ENCODE measurements around the gene CHMP1B. TPM values are rescaled to one million over a fixed set of nuclear protein-coding genes. Genes with fewer than 3 reads are reported as not detected.
"Not testable (repeated sequence)": the region's sequence is repeated elsewhere in the genome, so short reads cannot be mapped to it uniquely, and the experiment has no call there.

The CHMP1B gene
- total and polyA plus RNA-seq, 5 donors, result 28.8 to 40.4 (median 34.2) TPM

GRCh38 chr18:11885278-11885947, 34.2 kb downstream of the CHMP1B start:
- intact Hi-C loops (cut with DNase I), result no loop called here
- Histone ChIP-seq H3K4me3 (ENCODE audit: low read length) (no peak overlapping the region), H3K27ac (ENCODE audit: low read length) (no peak overlapping the region), H3K27me3 (ENCODE audit: control insufficient read depth, insufficient read depth) (no peaks in the 10 kb centered on the region), H3K9me3 (ENCODE audit: control insufficient read depth, low read length) (no peaks in the 10 kb centered on the region), H3K4me1 (ENCODE audit: control insufficient read depth, insufficient read depth, low read length) (no peaks in the 10 kb centered on the region)
- peak in 1 of 3 donors; percentile 74 for DNase-seq
- 85% methylated on average over 22 of the region's 22 CpGs for WGBS
- ATAC-seq, result no peak

- intact Hi-C loops (cut with DNase I), result no loop called here
- 85% methylated on average over 19 of the region's 19 CpGs for WGBS
- Histone ChIP-seq H3K9me3 (ENCODE audit: control insufficient read depth, low read length) (no peaks in the 10 kb centered on the region), H3K27me3 (ENCODE audit: control insufficient read depth, insufficient read depth) (no peaks in the 10 kb centered on the region), H3K4me1 (ENCODE audit: control insufficient read depth, insufficient read depth, low read length) (no peaks in the 10 kb centered on the region), H3K27ac (ENCODE audit: low read length) (no peak overlapping the region), H3K4me3 (ENCODE audit: low read length) (no peak overlapping the region)
- DNase-seq (no peak), ATAC-seq (no peak)
These were observed 35.4 kb downstream of the CHMP1B start for GRCh38 chr18:11886577-11887110.

GRCh38 chr18:11887328-11888128, 36.3 kb downstream of the CHMP1B start:
- Histone ChIP-seq H3K9me3 (ENCODE audit: control insufficient read depth, low read length) (no peaks in the 10 kb centered on the region), H3K27ac (ENCODE audit: low read length) (no peak overlapping the region), H3K27me3 (ENCODE audit: control insufficient read depth, insufficient read depth) (no peaks in the 10 kb centered on the region), H3K4me1 (ENCODE audit: control insufficient read depth, insufficient read depth, low read length) (no peaks in the 10 kb centered on the region), H3K4me3 (ENCODE audit: low read length) (no peak overlapping the region)
- ATAC-seq, result no peak
- 77% methylated on average over 8 of the region's 8 CpGs for WGBS
- intact Hi-C loops (cut with DNase I), result no loop called here
- DNase-seq, result no peak

GRCh38 chr18:11888726-11889125, 37.5 kb downstream of the CHMP1B start:
- WGBS, result 94% methylated on average over 2 of the region's 2 CpGs
- intact Hi-C loops (cut with DNase I), result no loop called here
- no peaks in the 10 kb centered on the region for H3K9me3 ChIP-seq (ENCODE audit: control insufficient read depth, low read length)
- H3K4me1 ChIP-seq (ENCODE audit: control insufficient read depth, insufficient read depth, low read length), result no peaks in the 10 kb centered on the region
- no peak overlapping the region for H3K4me3 ChIP-seq (ENCODE audit: low read length)
- DNase-seq (no peak), ATAC-seq (no peak)
- H3K27ac ChIP-seq (ENCODE audit: low read length), result no peak overlapping the region
- H3K27me3 ChIP-seq (ENCODE audit: control insufficient read depth, insufficient read depth), result no peaks in the 10 kb centered on the region

- Histone ChIP-seq H3K4me1 (ENCODE audit: control insufficient read depth, insufficient read depth, low read length) (no peaks in the 10 kb centered on the region), H3K4me3 (ENCODE audit: low read length) (no peak overlapping the region), H3K27me3 (ENCODE audit: control insufficient read depth, insufficient read depth) (no peaks in the 10 kb centered on the region), H3K27ac (ENCODE audit: low read length) (no peak overlapping the region), H3K9me3 (ENCODE audit: control insufficient read depth, low read length) (no peaks in the 10 kb centered on the region)
- 99% methylated on average over 5 of the region's 5 CpGs for WGBS
- no peak for ATAC-seq
- DNase-seq, result no peak
- intact Hi-C loops (cut with DNase I), result no loop called here
These were observed 38.1 kb downstream of the CHMP1B start for GRCh38 chr18:11889284-11889683.

- 94% methylated on average over 9 of the region's 9 CpGs for WGBS
- H3K27me3 ChIP-seq (ENCODE audit: control insufficient read depth, insufficient read depth), result no peaks in the 10 kb centered on the region
- no peak overlapping the region for H3K27ac ChIP-seq (ENCODE audit: low read length)
- intact Hi-C loops (cut with DNase I), result no loop called here
- ATAC-seq, result no peak
- H3K4me3 ChIP-seq (ENCODE audit: low read length), result no peak overlapping the region
- no peaks in the 10 kb centered on the region for H3K4me1 ChIP-seq (ENCODE audit: control insufficient read depth, insufficient read depth, low read length)
- no peaks in the 10 kb centered on the region for H3K9me3 ChIP-seq (ENCODE audit: control insufficient read depth, low read length)
- no peak for DNase-seq
These were observed 40.5 kb downstream of the CHMP1B start for GRCh38 chr18:11891737-11892136.

GRCh38 chr18:11892438-11892837, 41.2 kb downstream of the CHMP1B start:
- H3K27ac ChIP-seq (ENCODE audit: low read length); H3K4me1 ChIP-seq (ENCODE audit: control insufficient read depth, insufficient read depth, low read length); H3K4me3 ChIP-seq (ENCODE audit: low read length); H3K27me3 ChIP-seq (ENCODE audit: control insufficient read depth, insufficient read depth); ATAC-seq; DNase-seq; H3K9me3 ChIP-seq (ENCODE audit: control insufficient read depth, low read length); intact Hi-C loops (cut with DNase I): not testable (repeated sequence)
- WGBS, result 67% methylated on average over 7 of the region's 7 CpGs

GRCh38 chr18:11897781-11898180, 46.6 kb downstream of the CHMP1B start:
- DNase-seq, result no peak
- no peaks in the 10 kb centered on the region for H3K27me3 ChIP-seq (ENCODE audit: control insufficient read depth, insufficient read depth)
- whole genome bisulfite sequencing, result 95% methylated on average over 1 of the region's 1 CpG
- no peaks in the 10 kb centered on the region for H3K4me1 ChIP-seq (ENCODE audit: control insufficient read depth, insufficient read depth, low read length)
- intact Hi-C loops (cut with DNase I), result no loop called here
- no peak overlapping the region for H3K27ac ChIP-seq (ENCODE audit: low read length)
- no peak overlapping the region for H3K4me3 ChIP-seq (ENCODE audit: low read length)
- no peak for ATAC-seq
- no peaks in the 10 kb centered on the region for H3K9me3 ChIP-seq (ENCODE audit: control insufficient read depth, low read length)

GRCh38 chr18:11899063-11899462, 47.9 kb downstream of the CHMP1B start:
- Histone ChIP-seq H3K9me3 (ENCODE audit: control insufficient read depth, low read length) (no peaks in the 10 kb centered on the region), H3K27me3 (ENCODE audit: control insufficient read depth, insufficient read depth) (no peaks in the 10 kb centered on the region), H3K27ac (ENCODE audit: low read length) (no peak overlapping the region), H3K4me1 (ENCODE audit: control insufficient read depth, insufficient read depth, low read length) (no peaks in the 10 kb centered on the region), H3K4me3 (ENCODE audit: low read length) (no peak overlapping the region)
- ATAC-seq, result no peak
- 93% methylated on average over 3 of the region's 3 CpGs for WGBS
- intact Hi-C loops (cut with DNase I), result no loop called here
- DNase-seq, result no peak

- Histone ChIP-seq H3K9me3 (ENCODE audit: control insufficient read depth, low read length) (no peaks in the 10 kb centered on the region), H3K27ac (ENCODE audit: low read length) (no peak overlapping the region), H3K4me1 (ENCODE audit: control insufficient read depth, insufficient read depth, low read length) (no peaks in the 10 kb centered on the region), H3K27me3 (ENCODE audit: control insufficient read depth, insufficient read depth) (no peaks in the 10 kb centered on the region), H3K4me3 (ENCODE audit: low read length) (no peak overlapping the region)
- DNase-seq (no peak), ATAC-seq (no peak)
- 60% methylated on average over 5 of the region's 5 CpGs for WGBS
- intact Hi-C loops (cut with DNase I), result no loop called here
These were observed 50.7 kb downstream of the CHMP1B start for GRCh38 chr18:11901826-11902438.

Data from right cardiac atrium (tissue), 5 donors.